K562 (cell line): ENCODE results near the gene SDE2. TPM values are rescaled to one million over a fixed set of nuclear protein-coding genes. Genes with fewer than 3 reads are reported as not detected.

Experiments
- CBFA2T3 ChIP-seq: fragments of 450-650 bp; IDR thresholded peaks from 2 replicates; pipeline ENCODE4 v1.6.1; 2017
- ESRRA ChIP-seq: fragments of 450-650 bp; IDR thresholded peaks from 2 replicates; pipeline ENCODE4 v1.6.1; 2014; ENCODE audit warnings: low read depth, mild to moderate bottlenecking, moderate library complexity, borderline replicate concordance
- HDAC8 ChIP-seq: fragments of 450-650 bp; IDR thresholded peaks from 2 replicates; pipeline ENCODE4 v1.6.1; 2016; ENCODE audit warnings: mild to moderate bottlenecking, missing genetic modification characterization, moderate library complexity, missing compliant biosample characterization
- MECOM ChIP-seq: fragments of 250-450 bp; sonication (Bioruptor Pico); IDR thresholded peaks from 2 replicates; pipeline ENCODE4 v1.8.0; 2022; ENCODE audit warnings: inconsistent platforms
- PCBP2 ChIP-seq: fragments of 200-400 bp; formaldehyde crosslinking; IDR thresholded peaks from 2 replicates; pipeline ENCODE4 v1.6.1; 2018; ENCODE audit warnings: low read length, low read depth, mild to moderate bottlenecking, moderate library complexity; ENCODE audit not compliant: poor library complexity, severe bottlenecking
- RFX5 ChIP-seq: IDR thresholded peaks from 2 replicates; pipeline ENCODE4 v1.6.1; 2011; ENCODE audit warnings: low read depth, mild to moderate bottlenecking, improper control_type of control experiment, low read length
- XRCC5 ChIP-seq: fragments of 200-400 bp; formaldehyde crosslinking; IDR thresholded peaks from 2 replicates; pipeline ENCODE4 v1.6.1; 2017; ENCODE audit warnings: low read depth, mild to moderate bottlenecking, low read length
- ZNF696 ChIP-seq: fragments of 250-450 bp; sonication (Bioruptor Pico); conservative IDR thresholded peaks from 2 replicates; pipeline ENCODE4 v1.4.0; 2020; ENCODE audit warnings: mild to moderate bottlenecking, moderate library complexity
- polyA plus RNA-seq, 8 experiments: library from polyadenylated mRNA; depleted of rRNA in 4 of 8; stranded (reverse) in 5 of 8; unstranded in 3 of 8; fragments of >200 nt; fragmentation: Nextera tagmentation in 2 of 8; fragmentation: Illumina TruSeq in 1 of 8; extraction: Ambion mirVana in 2 of 8; extraction: Trizol in 1 of 8; gene quantifications; 2 replicates each; pipeline versions ENCODE4 v1.2.1 to v1.2.3, GENCODE V29; 2011 to 2014; ENCODE audit warnings: inconsistent platforms in 1 of 8, missing spikeins in 1 of 8
- total RNA-seq, 7 experiments: library from RNA; depleted of rRNA in 6 of 7; stranded (reverse); fragments of >200 nt in 6 of 7; fragmentation: Illumina TruSeq in 2 of 7; extraction: Trizol in 2 of 7; gene quantifications; 2 replicates each; pipeline versions ENCODE4 v1.2.1 to v1.2.3, GENCODE V29; 2011 to 2021; ENCODE audit warnings: low replicate concordance in 1 of 7
- TF ChIP-seq, protein P1 (sequence below): fragments of 200-600 bp; sonication (generic); IDR thresholded peaks from one replicate; pipeline ENCODE4 v1.6.1; 2012; ENCODE audit warnings: mild to moderate bottlenecking, low read depth, low read length, inconsistent platforms
- TF ChIP-seq, protein P2 (sequence below): sonication (generic); IDR thresholded peaks from 2 replicates; pipeline ENCODE4 v1.6.1; 2016
- TF ChIP-seq, protein P3 (sequence below): fragments of 250-450 bp; sonication (Bioruptor Pico); IDR thresholded peaks from 2 replicates; pipeline ENCODE4 v1.4.0; 2020; ENCODE audit warnings: mild to moderate bottlenecking, moderate library complexity, borderline replicate concordance
- TF ChIP-seq, protein P4 (sequence below): fragments of 250-450 bp; sonication (Bioruptor Pico); IDR thresholded peaks from 2 replicates; pipeline ENCODE4 v1.8.0; 2022; ENCODE audit warnings: inconsistent platforms

The SDE2 gene
- total and polyA plus RNA-seq, 9 of the 15 experiments (the other 6 are each of a cell fraction or from before 2014, with no cell fraction given): 14.3 to 62.3 (median 46.0) TPM

DNA sequence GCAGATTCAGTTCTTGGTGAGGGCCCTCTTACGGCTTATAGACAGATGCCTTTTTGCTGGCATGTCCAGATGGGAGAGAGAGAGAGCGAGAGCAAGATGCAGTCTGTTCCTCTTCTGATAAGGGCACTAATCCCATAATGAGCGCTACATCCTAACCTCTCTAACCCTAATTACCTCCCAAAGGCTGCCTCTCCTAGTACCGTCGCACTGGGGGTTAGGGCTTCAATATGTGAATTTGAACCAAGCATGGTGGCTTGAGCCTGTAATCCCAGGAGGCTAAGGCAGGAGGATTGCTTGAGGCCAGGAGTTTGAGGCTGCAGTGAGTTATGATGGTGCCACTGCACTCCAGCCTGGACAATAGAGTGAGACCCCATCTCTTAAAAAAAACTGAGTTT lies 10.5 kb upstream of the SDE2 start (continued):
- TF ChIP-seq, protein P1, sequence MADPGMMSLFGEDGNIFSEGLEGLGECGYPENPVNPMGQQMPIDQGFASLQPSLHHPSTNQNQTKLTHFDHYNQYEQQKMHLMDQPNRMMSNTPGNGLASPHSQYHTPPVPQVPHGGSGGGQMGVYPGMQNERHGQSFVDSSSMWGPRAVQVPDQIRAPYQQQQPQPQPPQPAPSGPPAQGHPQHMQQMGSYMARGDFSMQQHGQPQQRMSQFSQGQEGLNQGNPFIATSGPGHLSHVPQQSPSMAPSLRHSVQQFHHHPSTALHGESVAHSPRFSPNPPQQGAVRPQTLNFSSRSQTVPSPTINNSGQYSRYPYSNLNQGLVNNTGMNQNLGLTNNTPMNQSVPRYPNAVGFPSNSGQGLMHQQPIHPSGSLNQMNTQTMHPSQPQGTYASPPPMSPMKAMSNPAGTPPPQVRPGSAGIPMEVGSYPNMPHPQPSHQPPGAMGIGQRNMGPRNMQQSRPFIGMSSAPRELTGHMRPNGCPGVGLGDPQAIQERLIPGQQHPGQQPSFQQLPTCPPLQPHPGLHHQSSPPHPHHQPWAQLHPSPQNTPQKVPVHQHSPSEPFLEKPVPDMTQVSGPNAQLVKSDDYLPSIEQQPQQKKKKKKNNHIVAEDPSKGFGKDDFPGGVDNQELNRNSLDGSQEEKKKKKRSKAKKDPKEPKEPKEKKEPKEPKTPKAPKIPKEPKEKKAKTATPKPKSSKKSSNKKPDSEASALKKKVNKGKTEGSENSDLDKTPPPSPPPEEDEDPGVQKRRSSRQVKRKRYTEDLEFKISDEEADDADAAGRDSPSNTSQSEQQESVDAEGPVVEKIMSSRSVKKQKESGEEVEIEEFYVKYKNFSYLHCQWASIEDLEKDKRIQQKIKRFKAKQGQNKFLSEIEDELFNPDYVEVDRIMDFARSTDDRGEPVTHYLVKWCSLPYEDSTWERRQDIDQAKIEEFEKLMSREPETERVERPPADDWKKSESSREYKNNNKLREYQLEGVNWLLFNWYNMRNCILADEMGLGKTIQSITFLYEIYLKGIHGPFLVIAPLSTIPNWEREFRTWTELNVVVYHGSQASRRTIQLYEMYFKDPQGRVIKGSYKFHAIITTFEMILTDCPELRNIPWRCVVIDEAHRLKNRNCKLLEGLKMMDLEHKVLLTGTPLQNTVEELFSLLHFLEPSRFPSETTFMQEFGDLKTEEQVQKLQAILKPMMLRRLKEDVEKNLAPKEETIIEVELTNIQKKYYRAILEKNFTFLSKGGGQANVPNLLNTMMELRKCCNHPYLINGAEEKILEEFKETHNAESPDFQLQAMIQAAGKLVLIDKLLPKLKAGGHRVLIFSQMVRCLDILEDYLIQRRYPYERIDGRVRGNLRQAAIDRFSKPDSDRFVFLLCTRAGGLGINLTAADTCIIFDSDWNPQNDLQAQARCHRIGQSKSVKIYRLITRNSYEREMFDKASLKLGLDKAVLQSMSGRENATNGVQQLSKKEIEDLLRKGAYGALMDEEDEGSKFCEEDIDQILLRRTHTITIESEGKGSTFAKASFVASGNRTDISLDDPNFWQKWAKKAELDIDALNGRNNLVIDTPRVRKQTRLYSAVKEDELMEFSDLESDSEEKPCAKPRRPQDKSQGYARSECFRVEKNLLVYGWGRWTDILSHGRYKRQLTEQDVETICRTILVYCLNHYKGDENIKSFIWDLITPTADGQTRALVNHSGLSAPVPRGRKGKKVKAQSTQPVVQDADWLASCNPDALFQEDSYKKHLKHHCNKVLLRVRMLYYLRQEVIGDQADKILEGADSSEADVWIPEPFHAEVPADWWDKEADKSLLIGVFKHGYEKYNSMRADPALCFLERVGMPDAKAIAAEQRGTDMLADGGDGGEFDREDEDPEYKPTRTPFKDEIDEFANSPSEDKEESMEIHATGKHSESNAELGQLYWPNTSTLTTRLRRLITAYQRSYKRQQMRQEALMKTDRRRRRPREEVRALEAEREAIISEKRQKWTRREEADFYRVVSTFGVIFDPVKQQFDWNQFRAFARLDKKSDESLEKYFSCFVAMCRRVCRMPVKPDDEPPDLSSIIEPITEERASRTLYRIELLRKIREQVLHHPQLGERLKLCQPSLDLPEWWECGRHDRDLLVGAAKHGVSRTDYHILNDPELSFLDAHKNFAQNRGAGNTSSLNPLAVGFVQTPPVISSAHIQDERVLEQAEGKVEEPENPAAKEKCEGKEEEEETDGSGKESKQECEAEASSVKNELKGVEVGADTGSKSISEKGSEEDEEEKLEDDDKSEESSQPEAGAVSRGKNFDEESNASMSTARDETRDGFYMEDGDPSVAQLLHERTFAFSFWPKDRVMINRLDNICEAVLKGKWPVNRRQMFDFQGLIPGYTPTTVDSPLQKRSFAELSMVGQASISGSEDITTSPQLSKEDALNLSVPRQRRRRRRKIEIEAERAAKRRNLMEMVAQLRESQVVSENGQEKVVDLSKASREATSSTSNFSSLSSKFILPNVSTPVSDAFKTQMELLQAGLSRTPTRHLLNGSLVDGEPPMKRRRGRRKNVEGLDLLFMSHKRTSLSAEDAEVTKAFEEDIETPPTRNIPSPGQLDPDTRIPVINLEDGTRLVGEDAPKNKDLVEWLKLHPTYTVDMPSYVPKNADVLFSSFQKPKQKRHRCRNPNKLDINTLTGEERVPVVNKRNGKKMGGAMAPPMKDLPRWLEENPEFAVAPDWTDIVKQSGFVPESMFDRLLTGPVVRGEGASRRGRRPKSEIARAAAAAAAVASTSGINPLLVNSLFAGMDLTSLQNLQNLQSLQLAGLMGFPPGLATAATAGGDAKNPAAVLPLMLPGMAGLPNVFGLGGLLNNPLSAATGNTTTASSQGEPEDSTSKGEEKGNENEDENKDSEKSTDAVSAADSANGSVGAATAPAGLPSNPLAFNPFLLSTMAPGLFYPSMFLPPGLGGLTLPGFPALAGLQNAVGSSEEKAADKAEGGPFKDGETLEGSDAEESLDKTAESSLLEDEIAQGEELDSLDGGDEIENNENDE: no peak
- TF ChIP-seq HDAC8 (tag): no peak
- TF ChIP-seq, protein P2, sequence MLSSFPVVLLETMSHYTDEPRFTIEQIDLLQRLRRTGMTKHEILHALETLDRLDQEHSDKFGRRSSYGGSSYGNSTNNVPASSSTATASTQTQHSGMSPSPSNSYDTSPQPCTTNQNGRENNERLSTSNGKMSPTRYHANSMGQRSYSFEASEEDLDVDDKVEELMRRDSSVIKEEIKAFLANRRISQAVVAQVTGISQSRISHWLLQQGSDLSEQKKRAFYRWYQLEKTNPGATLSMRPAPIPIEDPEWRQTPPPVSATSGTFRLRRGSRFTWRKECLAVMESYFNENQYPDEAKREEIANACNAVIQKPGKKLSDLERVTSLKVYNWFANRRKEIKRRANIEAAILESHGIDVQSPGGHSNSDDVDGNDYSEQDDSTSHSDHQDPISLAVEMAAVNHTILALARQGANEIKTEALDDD: peak; percentile 83
- peak; percentile 97 for TF ChIP-seq CBFA2T3
- TF ChIP-seq MECOM (CRISPR knock-in tag): no peak
- TF ChIP-seq ZNF696 (CRISPR knock-in tag): no peak
- TF ChIP-seq PCBP2: no peak
- no peak for TF ChIP-seq RFX5
- TF ChIP-seq, protein P3, sequence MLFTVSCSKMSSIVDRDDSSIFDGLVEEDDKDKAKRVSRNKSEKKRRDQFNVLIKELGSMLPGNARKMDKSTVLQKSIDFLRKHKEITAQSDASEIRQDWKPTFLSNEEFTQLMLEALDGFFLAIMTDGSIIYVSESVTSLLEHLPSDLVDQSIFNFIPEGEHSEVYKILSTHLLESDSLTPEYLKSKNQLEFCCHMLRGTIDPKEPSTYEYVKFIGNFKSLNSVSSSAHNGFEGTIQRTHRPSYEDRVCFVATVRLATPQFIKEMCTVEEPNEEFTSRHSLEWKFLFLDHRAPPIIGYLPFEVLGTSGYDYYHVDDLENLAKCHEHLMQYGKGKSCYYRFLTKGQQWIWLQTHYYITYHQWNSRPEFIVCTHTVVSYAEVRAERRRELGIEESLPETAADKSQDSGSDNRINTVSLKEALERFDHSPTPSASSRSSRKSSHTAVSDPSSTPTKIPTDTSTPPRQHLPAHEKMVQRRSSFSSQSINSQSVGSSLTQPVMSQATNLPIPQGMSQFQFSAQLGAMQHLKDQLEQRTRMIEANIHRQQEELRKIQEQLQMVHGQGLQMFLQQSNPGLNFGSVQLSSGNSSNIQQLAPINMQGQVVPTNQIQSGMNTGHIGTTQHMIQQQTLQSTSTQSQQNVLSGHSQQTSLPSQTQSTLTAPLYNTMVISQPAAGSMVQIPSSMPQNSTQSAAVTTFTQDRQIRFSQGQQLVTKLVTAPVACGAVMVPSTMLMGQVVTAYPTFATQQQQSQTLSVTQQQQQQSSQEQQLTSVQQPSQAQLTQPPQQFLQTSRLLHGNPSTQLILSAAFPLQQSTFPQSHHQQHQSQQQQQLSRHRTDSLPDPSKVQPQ: no peak
- TF ChIP-seq ESRRA: no peak
- TF ChIP-seq, protein P4, sequence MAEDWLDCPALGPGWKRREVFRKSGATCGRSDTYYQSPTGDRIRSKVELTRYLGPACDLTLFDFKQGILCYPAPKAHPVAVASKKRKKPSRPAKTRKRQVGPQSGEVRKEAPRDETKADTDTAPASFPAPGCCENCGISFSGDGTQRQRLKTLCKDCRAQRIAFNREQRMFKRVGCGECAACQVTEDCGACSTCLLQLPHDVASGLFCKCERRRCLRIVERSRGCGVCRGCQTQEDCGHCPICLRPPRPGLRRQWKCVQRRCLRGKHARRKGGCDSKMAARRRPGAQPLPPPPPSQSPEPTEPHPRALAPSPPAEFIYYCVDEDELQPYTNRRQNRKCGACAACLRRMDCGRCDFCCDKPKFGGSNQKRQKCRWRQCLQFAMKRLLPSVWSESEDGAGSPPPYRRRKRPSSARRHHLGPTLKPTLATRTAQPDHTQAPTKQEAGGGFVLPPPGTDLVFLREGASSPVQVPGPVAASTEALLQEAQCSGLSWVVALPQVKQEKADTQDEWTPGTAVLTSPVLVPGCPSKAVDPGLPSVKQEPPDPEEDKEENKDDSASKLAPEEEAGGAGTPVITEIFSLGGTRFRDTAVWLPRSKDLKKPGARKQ (CRISPR knock-in tag): no peak
- no peak for TF ChIP-seq XRCC5
